Fibroblast of skin of right biceps (primary cell): ENCODE measurements around the gene RASL11B.

Experiments used
- DNase-seq: peaks from one replicate; pipeline ENCODE4 v3.0.0-alpha.2; 2013

RASL11B gene

GRCh38 chr4:52876069-52876468 lies 14.0 kb downstream of the RASL11B start:
- DNase-seq = no peak

- no peak for DNase-seq
Observed at GRCh38 chr4:52877036-52877435, 14.9 kb downstream of the RASL11B start.

- DNase-seq = no peak
Observed at GRCh38 chr4:52877694-52878093, 15.6 kb downstream of the RASL11B start.

- DNase-seq = no peak
Observed at GRCh38 chr4:52879471-52879870, 17.4 kb downstream of the RASL11B start.

- no peak for DNase-seq
Observed at GRCh38 chr4:52880994-52881393, 18.9 kb downstream of the RASL11B start.

- DNase-seq = no peak
Observed at GRCh38 chr4:52883183-52883621, 21.1 kb downstream of the RASL11B start.

GRCh38 chr4:52883707-52884669 lies 21.9 kb downstream of the RASL11B start:
- no peak for DNase-seq

GRCh38 chr4:52884994-52885393 lies 22.9 kb downstream of the RASL11B start:
- no peak for DNase-seq

- no peak for DNase-seq
Observed at GRCh38 chr4:52889354-52889753, 27.2 kb downstream of the RASL11B start.

- DNase-seq = no peak
Observed at GRCh38 chr4:52889778-52890520, 27.8 kb downstream of the RASL11B start.

- no peak for DNase-seq
Observed at GRCh38 chr4:52890521-52890791, 28.3 kb downstream of the RASL11B start.

- no peak for DNase-seq
Observed at GRCh38 chr4:52891743-52892142, 29.6 kb downstream of the RASL11B start.

GRCh38 chr4:52892880-52893279 lies 30.8 kb downstream of the RASL11B start:
- DNase-seq = no peak

GRCh38 chr4:52894443-52894842 lies 32.3 kb downstream of the RASL11B start:
- peak; percentile 51 for DNase-seq

GRCh38 chr4:52903273-52903672 lies 41.2 kb downstream of the RASL11B start:
- no peak for DNase-seq

- DNase-seq = peak; percentile 43
Observed at GRCh38 chr4:52904421-52904820, 42.3 kb downstream of the RASL11B start.

- DNase-seq = no peak
Observed at GRCh38 chr4:52907510-52907909, 45.4 kb downstream of the RASL11B start.

GRCh38 chr4:52910115-52910514 lies 48.0 kb downstream of the RASL11B start:
- peak; percentile 16 for DNase-seq

- peak; percentile 66 for DNase-seq
Observed at GRCh38 chr4:52911684-52912294, 49.7 kb downstream of the RASL11B start.

- DNase-seq = peak; percentile 65
Observed at GRCh38 chr4:52912608-52913007, 50.5 kb downstream of the RASL11B start.

GRCh38 chr4:52914051-52914605 lies 52.0 kb downstream of the RASL11B start:
- DNase-seq = peak; percentile 75

GRCh38 chr4:52915191-52915590 lies 53.1 kb downstream of the RASL11B start:
- no peak for DNase-seq

- no peak for DNase-seq
Observed at GRCh38 chr4:52915730-52916300, 53.7 kb downstream of the RASL11B start.
